HK-2 (cell line): Measurements from ENCODE around the gene CDC42EP3.

ENCODE experiments used
- DNase-seq: peaks from one replicate; pipeline ENCODE4 v3.0.0-alpha.2; 2018; ENCODE audit not compliant: unreplicated experiment

Gene CDC42EP3

DNA sequence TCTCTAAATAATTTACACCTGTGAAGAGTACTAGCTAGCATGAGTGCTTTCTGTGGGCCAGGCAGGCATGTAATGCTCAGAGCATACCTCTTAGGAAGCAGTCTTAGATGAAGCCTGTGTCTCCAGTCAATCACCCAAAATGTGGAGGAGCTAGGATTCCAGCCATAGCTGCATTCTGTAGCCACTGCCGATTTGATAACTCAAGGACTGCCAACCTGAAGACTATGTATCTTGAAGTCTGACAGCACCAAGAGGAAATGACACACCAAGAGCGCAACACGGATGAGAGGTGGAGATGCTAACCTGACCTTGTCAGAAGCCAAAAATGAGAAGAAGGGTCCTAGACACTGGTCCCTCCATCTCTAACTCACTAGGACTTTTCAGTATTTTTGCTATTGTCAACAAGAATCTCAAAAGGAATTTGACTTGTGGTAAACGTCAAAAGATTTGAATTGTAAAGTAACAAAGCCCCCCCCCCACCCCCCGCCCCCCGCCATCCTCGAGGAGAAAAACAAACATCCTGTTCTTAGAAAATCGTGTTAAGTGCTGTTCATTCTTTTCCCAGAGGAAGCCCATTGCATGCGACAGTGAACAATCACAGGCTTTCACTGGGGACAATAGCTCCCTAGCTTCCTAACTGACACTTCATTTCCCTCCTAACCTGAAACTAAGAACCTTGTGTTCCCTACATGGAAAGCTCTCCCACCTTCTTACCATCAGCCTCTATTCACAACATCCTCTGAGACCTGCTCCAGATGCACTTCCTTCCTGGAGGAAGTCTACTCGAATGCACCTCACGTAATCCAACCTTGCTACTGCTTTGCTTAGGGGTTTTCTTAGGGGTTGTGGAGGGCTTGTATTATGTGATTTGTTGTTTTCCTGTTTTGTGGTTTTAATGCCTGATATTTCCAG lies 14.7 kb downstream of the CDC42EP3 start:
- no peak for DNase-seq

DNA sequence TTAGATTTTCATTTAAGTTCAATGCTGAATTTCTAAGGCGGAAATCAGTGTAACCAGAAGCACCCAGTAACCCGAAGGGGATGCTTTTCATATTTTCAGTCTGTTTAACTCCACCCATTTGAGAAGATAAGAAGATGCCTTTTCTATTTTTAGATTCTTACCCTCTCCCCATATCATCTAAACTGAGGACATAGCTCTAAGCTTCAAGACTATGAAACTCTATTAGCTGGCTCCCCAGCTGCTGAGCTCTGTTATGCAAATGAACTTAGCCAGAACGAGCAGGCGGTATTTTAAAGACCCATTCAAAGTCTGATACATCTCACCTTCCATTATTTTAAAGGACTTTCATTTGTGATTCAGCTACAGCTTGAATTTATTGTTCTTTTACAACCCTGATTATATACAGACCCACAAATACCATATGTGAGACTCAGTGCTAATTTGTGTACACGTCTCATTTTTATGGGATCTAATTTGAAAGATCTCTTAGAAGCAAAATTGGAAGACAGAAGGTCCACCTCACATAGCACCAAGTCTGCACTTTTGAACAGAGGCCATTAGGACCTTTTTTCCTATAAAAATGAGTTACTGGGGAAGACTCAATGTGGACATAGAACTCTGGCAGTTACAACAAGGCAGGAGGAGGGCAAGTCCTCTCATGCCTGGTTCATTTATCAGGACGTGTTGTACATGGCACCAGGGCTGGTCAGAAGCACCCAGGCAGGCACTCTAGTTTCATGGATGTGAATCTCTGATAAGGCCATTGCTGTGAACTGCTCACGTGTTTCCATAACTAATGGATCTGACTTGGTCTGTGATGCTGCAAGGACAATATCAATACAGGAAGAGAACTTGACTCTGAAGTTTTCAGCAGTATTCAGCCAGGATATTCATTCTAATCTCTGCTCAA lies 16.3 kb downstream of the CDC42EP3 start:
- no peak for DNase-seq

DNA sequence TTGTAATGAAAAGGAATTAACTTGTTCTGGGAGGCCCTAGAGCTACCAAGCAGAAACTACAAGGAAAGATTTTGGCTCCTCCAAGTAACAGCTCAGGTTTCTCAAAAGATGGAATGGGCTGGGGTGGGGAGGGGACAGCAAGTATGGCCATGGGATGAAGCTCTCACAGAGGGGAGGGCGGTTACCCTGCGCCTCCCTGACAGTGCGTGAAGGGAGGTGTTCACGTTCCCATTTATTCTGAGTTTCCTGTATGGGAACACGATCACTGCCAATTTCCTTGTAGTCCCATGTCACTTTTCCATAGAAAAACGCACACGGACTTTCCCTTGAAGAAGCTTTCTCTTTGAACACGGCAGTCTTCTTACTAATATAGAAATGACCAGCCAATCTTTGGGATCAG lies 17.0 kb downstream of the CDC42EP3 start:
- no peak for DNase-seq

DNA sequence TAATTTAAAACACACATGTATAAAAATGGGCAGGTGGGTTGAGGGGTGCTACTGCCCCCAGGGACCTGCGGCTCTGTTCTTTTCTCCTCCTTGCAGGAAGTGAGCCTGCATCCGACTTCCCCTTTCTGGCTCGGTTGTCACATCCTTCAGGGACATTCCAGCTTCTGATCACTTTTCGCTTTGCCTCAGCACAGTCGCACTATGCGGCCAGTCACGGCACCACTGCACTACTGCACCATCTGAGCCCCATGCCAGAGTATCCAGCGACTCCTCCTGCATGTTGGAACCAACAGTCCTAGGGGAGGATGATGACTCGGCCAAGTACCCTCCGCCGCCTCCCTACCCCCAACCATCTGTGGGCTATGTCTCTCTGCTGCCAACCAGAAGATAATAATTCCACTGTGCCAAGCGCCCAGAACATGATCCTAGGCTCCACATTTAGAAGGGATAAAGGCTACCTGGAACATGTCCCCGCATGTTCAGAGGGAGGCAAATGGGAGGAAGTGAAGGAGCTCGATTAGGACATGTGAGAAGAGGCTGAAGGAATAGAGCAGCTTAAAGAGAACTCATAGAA lies 17.6 kb downstream of the CDC42EP3 start:
- no peak for DNase-seq

DNA sequence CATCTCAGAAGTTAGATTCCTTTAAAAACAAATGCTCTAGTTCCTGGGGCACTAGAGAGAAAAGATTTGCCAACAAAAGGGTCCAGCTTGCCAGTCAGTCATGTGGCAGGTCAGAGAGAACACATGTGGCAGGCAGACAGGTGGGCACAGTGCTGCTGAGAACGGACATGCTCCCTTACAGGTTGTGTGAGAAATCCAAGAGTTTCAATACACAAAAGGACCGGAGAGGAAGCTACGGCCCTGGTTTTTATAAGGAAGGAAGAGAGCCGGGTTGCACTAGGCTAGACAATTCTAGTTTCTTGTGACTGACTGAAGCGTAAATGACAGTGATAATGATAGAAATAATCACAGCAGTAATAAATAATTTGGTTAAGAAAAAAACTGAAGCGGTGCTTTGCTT lies 18.3 kb downstream of the CDC42EP3 start:
- no peak for DNase-seq

DNA sequence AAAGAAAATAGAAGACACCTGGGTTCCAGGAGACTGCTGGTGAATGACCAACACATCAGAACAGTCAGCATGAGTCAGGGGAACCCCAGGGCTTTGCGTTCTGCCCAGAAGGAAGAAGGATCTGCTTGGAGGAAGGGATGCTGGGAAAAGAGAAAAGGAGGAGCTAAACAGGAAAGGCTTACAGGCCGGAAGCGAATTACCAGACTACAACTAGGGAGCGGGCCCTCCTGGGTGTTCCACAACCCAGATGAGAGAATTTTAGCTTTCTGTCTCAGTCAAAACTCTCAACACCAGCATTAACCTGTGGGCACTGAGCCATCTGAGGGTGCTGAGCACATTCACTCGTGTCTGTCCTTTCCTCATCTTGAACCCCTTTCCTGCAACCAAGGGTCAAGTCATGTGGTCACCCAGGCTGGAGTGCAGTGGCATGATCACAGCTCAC lies 19.2 kb downstream of the CDC42EP3 start:
- peak; percentile 76 for DNase-seq

DNA sequence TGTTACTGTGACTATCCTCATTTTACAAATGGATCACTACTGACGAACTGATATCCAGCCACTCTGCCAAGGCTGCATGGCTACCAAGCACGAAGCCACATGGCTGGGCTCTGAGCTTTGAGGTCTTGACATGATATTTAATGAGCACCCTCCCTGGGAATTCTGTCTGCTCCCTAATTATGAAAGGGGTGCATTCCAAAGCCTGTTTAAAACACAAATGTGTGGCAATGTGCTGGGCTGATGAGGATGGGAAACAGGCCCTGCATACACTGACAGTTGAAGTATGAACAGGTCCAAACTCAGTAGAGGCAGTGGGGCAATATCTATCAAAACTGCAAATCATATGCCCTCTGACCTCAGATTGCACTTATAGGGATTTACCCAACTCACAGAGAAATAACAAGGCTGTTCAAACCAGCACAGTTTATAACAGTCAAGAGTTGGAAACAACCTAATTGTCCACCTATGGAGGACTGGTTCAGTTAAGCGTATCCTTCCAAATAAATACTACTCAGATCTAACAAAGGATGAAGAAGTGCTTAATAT lies 20.8 kb downstream of the CDC42EP3 start:
- DNase-seq, result no peak

DNA sequence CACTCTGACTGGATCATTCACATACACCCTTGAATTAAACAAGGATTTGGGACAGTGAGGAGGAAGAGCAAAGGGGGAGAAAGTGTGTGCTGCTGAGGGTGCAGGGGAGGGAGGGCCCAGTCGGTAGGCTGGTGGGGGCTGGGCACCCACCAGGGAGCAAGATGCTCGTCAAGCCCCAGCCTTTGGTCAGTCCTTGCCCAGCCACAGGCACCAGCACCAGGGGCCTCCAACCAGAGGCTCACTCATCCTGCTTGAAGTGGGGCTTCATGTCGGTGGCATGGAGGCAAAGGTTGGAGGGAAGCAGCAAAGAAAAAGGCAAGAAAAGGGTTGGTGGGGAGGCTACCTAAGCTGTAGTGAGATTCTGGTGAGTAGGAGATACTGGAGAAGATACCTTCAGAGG lies 21.9 kb downstream of the CDC42EP3 start:
- DNase-seq, result no peak

DNA sequence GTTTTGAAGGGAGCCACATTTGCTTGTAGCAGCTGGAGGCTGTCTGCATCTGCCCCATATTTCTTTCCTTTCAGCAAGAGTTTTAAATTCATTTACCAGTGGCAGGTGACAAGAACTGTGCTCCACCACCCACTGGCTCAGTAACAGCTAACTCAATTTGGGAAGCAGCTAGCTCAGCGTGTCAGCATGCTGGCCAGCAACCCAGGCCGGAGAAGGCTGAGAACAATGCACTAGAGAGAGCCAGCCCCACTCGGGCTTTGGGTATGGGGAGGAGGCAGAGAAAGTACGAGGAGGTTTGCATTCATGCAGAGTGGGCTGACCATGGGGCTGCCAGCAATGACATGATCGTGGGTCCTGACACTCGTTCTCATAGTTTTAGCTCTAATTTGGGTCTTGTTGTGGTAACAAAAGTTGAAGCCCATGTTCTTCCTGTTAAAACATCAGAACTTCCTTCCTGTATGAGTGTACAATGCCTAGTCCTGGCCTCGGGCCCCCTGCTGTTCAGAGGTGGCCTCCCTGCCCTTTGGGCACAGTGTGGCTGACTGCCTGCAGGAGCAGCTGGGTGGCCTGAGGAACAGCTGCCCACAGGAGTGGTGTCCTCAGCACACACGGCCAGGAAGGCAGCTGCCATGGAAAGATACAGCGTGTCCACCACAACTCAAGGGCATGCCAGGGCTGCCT lies 23.0 kb downstream of the CDC42EP3 start:
- no peak for DNase-seq

DNA sequence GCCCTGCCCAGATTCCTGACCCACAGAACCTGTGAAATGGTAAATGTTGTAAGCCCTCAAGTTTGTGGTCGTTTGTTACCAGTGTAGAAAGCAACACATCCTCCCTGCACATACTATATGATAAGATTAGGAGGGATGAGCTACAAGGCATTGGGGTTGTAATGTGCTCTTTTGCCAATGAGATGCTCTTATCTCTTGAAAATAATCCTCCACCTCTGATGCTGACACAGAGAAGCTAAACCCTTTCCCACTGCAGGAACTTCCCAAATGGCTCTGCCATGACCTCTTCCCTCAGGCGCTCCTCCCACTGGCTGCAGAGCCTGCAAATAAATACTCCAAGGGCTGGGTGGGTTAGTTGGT lies 23.5 kb downstream of the CDC42EP3 start:
- DNase-seq, result no peak

DNA sequence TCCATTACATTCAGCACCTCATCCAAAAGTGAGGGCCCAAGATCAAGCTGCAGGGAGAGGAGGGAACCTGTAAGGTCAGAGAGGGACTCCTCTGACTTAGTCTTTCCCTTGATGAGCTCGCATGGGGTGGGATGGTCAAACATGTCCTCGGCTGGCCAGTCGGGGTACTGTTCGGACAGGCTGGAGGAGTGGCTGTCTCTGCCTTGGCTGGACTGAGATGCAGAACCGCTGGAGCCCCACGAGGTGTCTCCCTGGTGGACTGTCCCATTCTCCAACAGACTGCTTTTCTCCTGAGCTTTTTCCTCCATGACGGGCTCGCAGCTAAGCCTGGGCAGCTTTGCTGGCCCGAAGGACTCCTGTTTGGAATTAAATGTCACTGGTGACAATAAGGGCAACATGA lies 25.6 kb downstream of the CDC42EP3 start:
- DNase-seq, result no peak

DNA sequence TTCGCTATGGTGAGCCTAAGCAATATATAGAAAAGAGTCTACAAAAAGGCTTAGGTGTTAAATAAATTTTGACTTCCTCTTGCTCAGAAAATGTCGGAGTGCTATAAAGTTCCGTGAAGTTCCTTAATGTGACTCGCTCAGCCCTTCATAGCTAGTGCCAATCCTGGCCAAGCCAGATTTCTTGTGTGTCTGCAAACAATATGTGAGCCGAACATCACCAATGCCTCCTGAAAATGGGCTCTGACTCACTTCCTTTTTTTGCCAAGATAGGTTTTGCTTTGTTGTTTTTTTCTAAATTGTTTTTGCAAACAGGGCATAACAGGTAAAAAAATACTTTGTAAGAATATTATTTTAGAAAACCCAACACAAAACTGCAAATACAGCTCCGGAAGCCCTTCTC lies 26.1 kb downstream of the CDC42EP3 start:
- no peak for DNase-seq

DNA sequence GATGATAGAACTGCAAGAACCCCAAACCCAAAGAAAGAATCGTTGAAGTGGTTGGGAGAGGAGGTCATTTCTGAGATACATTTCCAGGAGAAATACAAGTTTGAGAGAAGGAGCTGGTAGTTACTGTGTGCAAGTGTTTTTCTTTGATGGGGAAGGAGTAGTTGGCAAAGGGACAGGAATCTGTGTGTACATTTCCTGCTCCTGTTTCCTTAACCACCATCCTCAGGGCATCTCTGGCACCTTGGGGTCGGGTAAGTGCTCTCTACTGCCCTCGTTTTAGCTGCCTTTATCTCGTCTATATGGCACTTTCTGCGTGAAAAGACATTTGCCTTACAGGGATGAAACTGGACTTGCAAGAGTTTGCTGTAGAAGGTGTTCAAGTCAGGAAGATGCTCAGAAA lies 27.3 kb downstream of the CDC42EP3 start:
- DNase-seq, result no peak

DNA sequence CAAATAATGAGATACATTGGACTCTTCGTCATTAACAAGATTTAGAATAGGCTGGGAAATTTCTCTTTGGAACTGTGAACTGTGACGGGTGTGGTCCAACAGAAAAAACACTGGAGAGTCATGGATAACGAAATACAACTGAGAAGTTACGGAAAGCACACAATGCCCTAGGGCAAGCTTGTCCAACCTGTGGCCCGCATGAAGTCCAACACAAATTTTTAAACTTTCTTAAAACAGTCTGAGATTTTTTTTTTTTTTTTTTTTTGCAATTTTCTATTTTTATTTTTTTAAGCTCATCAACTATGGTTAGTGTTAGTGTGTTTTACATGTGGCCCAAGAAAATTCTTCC lies 27.7 kb downstream of the CDC42EP3 start:
- DNase-seq, result no peak

DNA sequence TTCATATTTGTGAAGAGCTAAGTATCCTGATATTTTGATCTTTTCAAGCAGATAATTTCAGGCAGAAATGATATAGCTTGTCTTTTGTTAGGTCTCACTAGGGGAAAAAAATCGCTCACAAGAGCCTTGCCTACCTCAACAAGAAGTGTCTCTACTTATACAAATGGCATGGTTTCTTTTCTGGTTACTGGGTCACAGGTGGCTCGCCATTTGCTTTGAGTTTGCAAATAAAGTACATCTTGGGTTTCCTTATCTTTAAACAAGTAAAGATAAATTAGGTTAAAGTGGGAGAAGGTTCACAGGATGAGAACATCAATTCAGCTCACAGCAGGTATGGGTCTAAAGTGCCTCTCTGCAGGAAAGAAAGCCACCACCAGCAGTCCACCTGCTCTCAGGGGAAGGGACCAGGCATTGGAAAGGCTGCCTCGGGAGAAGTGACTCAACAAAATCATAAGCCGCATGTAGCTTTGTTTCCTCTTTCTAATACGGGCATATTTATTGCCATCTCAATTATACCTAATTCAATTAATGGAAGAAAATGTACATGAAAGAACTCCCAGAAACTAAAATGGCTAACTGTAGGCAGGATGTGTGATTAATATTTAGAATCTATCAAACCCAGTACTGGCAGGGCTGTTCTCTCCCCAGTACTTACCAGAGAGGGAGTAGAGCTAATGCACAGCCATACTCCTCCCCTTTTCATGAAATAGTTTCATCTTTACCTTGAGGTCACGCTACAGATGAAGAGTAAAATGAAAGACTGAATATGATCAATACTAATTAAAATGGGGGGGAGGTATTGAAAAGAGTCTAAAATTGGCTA lies 28.3 kb downstream of the CDC42EP3 start:
- no peak for DNase-seq

DNA sequence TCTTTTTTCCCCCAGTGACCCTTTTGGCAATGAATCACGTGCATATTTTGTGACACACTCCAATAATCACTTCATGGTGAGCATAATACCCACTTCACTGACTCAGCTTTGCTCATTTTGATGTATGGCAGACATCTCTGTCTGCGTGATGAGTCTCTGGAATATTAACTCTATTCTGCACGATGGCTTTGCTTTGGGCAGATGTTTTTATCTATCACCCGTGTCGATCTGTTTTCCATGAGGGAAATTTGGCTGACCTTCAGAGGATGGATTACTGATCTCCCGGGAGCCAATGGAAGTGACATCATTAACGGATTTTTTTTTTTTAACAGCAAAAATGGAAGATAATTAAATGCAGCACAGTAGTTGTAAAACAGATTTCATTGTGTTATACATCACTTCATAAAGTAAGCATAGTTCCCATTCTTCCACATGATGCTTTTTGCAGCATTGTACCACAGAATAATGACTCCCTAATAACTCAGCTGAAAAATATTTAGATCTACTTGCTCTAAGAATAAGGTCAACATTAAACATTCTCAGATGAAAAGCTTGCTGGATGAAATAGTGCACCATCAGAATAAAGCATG lies 29.8 kb downstream of the CDC42EP3 start:
- DNase-seq, result no peak

DNA sequence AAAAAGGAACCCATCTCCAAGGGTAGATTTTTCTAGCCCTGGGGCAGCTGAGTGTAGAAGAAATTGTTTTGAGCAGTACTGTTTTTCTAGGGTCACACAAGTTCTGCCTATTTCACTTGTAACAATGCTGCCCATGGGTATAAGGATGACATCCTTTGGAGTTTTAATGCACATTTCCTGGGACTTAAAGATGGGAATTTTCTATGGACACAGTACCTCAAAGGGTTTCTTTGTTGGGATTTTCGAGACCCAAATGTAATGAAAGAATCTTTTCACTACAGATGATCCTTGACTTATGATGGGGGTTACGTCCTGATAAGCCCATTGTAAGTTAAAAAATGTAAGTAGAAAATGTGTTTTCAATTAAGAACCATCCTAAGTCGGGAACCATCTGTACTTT lies 31.8 kb downstream of the CDC42EP3 start:
- DNase-seq, result no peak

DNA sequence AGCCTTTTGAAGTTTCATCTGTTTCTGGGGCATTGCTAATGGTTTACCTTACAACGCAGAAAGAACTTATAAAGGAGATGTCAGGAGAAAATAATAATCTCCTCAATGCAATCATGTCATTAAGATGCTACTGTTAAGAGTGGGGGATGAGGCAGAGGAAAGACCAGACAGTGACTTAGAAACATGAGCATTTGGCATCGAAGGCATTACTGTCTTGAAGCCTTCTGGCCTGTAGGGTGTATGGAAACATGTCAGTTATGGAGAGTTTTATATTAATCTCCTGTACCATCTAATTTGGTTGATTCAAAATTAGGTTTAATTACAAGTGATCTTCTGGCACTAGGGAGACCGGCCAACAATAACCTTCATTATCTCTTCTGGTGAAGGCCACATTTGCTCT lies 32.5 kb downstream of the CDC42EP3 start:
- DNase-seq, result no peak

DNA sequence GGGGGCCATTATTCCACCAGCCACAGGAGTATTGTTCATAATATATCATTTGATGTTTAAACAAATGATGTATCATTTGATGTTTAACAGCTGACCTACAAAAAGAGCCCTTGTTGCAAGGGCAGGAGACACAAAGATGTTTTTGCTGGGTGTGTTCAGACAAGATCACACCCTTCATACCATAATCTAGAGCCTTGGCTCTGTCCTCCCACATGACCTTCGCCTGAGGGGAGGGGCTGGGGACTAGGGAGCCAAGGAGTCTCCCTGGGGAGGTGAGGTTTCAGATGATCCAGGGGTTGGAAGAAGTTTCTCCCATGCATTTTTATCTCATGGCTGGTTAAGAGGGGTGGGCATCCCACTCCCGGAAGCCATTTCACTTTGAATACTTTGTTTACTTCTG lies 33.5 kb downstream of the CDC42EP3 start:
- no peak for DNase-seq

DNA sequence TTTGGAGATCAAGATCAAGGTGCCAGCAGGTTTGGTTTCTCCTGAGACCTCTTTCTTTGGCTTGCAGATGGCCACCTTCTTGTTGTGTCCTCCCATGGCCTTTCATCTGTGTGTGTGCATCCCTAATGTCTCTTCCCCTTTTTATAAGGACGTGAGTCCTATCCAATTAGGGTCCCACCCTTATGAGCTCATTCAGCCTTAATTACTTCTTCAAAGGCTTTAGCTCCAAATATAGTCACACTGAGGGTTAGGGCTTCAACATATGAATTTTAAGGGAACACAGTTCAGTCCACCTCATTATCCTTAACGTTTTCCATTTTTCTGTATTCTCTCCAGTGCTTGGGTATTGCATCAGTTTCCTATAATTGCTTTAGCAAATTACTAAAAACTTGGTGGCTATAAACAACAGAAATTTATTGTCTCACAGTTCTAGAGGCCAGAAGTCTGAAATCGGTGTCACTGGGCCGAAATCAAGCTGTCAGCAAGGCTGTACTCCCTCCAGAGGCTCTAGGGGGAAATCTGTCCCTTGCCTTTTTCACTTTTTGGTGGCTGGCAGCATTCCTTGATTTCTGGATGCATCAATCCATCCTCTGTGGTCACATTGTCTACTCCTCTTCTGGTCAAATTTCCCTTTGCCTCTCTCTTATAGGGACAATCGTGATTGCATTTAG lies 34.1 kb downstream of the CDC42EP3 start:
- no peak for DNase-seq
